Bronchial epithelial cell (primary cell): ENCODE measurements around the gene MROH9. TPM values are rescaled to one million over a fixed set of nuclear protein-coding genes. Genes with fewer than 3 reads are reported as not detected.

ENCODE experiments used
- DNase-seq: peaks from one replicate; pipeline ENCODE4 v3.0.0-alpha.2; 2010; ENCODE audit warnings: low read depth
- FAIRE-seq: peaks from 2 replicates; lab custom pipeline; 2011; peaks lifted over from hg19 to GRCh38; lab: Jason Lieb, UNC
- H3K27me3 ChIP-seq: 2 replicates; pipeline ENCODE4 v1.5.1; 2011; ENCODE audit warnings: low read length; ENCODE audit not compliant: control insufficient read depth, insufficient read depth
- H3K36me3 ChIP-seq: 2 replicates; pipeline ENCODE4 v1.5.1; 2011; ENCODE audit warnings: low read length; ENCODE audit not compliant: control insufficient read depth, insufficient read depth
- H3K4me3 ChIP-seq: 2 replicates; pipeline ENCODE4 v1.5.1; 2011; ENCODE audit warnings: mild to moderate bottlenecking, low read depth, low read length, control low read depth
- CTCF ChIP-seq: IDR thresholded peaks from 2 replicates; pipeline ENCODE4 v1.5.1; 2011; ENCODE audit warnings: mild to moderate bottlenecking, moderate library complexity, low read length, control low read depth, inconsistent platforms; ENCODE audit not compliant: insufficient read depth, severe bottlenecking
- total RNA-seq: library from RNA; depleted of rRNA; stranded (reverse); fragments of >200 nt; gene quantifications from 2 replicates; pipeline ENCODE4 v1.2.1, GENCODE V29; 2014

The MROH9 gene
- total RNA-seq, 1 donor from 2014 or later: not detected

GRCh38 chr1:170970256-170970655 lies 34.9 kb downstream of the MROH9 start:
- FAIRE-seq (no peak), DNase-seq (no peak)
- no peak for TF ChIP-seq CTCF
- Histone ChIP-seq H3K27me3 (no peaks in the 10 kb centered on the region), H3K4me3 (no peak overlapping the region), H3K36me3 (no peaks in the 10 kb centered on the region)

- Histone ChIP-seq H3K27me3 (no peaks in the 10 kb centered on the region), H3K36me3 (no peaks in the 10 kb centered on the region), H3K4me3 (no peak overlapping the region)
- FAIRE-seq (no peak), DNase-seq (no peak)
- TF ChIP-seq CTCF: no peak
These were observed 43.1 kb downstream of the MROH9 start for GRCh38 chr1:170978371-170978910.

GRCh38 chr1:170985406-170985805 lies 50.1 kb downstream of the MROH9 start:
- no peaks in the 10 kb centered on the region for H3K27me3 ChIP-seq
- TF ChIP-seq CTCF: no peak
- FAIRE-seq: no peak
- no peak for DNase-seq
- no peak overlapping the region for H3K4me3 ChIP-seq
- H3K36me3 ChIP-seq: no peaks in the 10 kb centered on the region

GRCh38 chr1:170986901-170987300 lies 51.6 kb downstream of the MROH9 start:
- DNase-seq (no peak), FAIRE-seq (no peak)
- H3K36me3 ChIP-seq: no peaks in the 10 kb centered on the region
- no peak for TF ChIP-seq CTCF
- no peaks in the 10 kb centered on the region for H3K27me3 ChIP-seq
- H3K4me3 ChIP-seq: no peak overlapping the region

GRCh38 chr1:170987424-170987823 lies 52.1 kb downstream of the MROH9 start:
- no peak overlapping the region for H3K4me3 ChIP-seq
- no peak for DNase-seq
- no peak for TF ChIP-seq CTCF
- H3K36me3 ChIP-seq: no peaks in the 10 kb centered on the region
- H3K27me3 ChIP-seq: no peaks in the 10 kb centered on the region
- FAIRE-seq: no peak

GRCh38 chr1:170993151-170993550 lies 57.8 kb downstream of the MROH9 start:
- Histone ChIP-seq H3K4me3 (no peak overlapping the region), H3K36me3 (no peaks in the 10 kb centered on the region), H3K27me3 (no peaks in the 10 kb centered on the region)
- no peak for FAIRE-seq
- no peak for DNase-seq
- no peak for TF ChIP-seq CTCF
